SW 1271 (cell line): ENCODE data around the gene FAM241B.

Experiments
- DNase-seq, 2 experiments: peaks; one replicate each; lab custom pipeline; 2025; lab: John Stamatoyannopoulos, UW

Gene FAM241B

DNA sequence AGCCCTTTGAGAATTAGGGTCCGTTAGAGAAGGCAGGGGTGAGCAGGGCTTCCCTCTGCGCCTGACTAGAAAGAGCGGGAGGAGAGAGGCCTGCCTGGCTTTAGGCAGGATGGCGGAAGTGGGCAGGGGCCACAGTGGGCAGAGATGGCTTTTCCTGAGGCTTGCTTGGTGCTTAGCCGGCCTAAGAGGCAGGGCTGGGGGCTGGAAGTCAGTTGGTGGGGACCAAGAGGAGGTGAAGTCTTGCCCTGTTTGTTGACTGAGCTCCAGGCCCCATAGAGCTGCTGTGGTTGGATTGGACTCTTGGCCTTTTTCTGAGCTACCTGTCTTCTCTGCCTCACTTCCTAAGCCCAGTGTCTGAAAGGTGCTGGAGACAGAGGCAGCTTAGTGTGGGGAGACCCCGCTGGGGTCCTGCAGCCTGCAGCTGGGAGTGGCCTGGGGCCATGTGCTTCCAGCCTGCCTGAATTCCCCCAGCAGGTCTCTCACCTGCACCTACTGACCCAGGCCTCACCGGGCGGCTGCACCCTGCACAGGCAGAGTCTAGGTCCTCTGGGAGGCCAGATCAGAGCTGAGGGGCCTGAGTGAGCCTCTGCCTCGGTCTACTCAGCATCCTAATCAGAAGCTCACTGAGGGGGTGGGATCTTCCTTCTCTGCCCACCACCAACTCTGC, 4.8 kb downstream of the FAM241B start:
- no peak for DNase-seq

DNA sequence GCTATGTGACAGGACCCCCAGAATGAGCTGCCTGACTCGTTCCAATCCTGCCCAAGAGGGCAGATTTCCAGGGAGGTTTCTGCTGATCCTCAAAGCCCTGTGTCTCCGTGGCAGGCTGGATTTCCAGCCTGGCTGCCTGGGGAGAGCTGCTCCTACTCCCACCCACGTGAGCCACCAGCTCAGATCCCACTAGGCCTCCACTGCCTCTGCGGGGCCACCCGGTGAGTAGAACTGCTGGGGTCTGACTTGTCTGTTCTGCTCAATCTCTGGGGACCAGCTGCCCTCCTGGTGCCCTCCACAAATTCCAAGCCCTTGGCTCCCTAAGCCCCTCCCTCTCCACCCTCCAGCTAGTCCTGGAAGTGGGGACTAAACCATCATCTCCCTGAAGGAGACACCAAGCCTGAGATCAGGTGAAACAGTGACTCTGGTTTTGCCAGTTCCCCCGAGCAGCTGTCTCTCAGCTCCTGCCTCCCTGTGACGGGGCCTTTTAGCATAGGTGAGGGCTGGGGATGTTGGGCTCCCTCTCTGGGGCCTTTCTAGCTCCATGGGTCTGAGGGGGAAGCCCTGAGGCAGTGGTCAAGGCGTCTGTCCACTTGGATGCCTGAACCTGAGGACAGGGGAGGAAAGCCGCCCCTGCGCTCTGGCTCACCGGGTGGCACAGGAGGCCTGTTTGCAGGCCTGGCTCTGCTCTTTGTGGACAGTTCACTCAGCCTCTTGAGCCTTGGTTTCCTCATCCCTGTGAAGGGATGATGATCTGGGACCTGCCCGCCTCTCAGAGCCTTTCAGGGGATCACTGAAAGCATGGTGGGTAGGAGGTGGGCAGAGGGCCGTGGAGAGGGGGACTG, 5.6 kb downstream of the FAM241B start:
- DNase-seq, result no peak

- no peak for DNase-seq
These were observed 6.2 kb downstream of the FAM241B start for GRCh38 chr10:69636273-69636575.

DNA sequence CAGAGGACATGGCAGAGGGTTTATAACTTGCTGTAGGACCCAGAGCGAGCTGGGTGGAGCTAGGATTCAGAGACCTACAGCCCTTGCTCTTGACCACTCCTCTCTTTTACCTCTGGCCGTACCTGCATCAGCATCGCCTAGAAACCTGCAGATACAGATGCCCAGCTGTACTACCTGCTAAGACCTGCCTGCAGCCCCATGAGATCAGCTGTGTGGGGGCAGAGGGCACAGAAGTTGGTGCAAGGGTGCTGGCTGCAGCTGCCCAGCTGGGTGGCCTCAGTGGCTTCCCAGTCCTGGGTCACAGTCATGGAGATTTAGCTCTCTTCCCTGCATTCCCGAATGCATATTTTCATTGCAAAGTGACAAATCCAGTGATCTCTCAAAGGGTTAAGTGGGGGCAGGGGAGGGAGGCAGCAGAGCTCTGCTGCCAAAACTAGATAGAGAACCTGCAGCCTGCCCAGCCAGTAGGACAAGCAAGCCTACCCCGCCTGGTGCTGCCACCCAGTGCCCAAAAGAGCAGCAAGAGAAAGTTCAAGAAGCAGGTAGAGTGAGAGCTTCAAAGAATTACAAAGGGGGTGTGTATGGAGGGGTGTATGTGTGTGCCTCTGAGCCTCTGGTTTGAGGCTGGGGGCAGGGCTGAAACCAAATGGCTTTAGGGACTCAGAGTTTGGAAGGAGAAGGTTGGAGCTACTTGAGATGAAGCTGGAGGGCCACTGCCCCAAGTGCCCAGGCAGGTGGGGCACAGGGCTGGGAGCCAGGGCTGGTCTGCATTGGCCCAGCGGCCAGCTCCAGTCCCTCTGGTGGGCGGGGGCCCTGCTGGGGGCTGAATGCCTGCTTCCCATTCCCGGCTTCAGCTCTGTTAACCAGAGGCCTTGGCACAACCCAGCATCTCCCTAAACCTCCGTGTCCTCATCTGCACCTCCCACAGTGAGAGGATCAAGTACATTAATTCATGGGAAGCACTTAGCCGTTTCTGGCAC, 6.9 kb downstream of the FAM241B start:
- DNase-seq, result peak in 1 of 2 experiments; percentile 18

DNA sequence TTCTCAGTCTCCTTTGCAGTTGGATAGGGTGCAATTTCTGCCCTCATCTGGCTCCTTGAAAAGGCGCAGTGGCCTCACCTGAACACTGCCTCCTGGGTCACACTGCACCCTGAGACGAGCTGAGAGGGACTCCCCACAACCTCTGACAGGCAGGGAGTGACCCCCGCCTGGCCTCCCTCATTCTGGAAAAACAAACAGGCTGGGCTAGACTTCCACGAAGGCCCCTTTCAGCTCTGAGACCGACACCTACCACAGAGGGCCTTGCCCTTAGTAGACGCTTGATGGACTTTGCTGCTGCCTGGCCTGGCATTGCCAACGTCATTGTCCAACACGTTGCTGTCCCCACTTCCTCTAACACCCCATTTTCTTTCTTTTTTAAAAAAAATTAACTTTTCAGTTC, 8.6 kb downstream of the FAM241B start:
- DNase-seq, result no peak

GRCh38 chr10:69639291-69640195, 9.5 kb downstream of the FAM241B start:
- peak in 1 of 2 experiments; percentile 47 for DNase-seq

DNA sequence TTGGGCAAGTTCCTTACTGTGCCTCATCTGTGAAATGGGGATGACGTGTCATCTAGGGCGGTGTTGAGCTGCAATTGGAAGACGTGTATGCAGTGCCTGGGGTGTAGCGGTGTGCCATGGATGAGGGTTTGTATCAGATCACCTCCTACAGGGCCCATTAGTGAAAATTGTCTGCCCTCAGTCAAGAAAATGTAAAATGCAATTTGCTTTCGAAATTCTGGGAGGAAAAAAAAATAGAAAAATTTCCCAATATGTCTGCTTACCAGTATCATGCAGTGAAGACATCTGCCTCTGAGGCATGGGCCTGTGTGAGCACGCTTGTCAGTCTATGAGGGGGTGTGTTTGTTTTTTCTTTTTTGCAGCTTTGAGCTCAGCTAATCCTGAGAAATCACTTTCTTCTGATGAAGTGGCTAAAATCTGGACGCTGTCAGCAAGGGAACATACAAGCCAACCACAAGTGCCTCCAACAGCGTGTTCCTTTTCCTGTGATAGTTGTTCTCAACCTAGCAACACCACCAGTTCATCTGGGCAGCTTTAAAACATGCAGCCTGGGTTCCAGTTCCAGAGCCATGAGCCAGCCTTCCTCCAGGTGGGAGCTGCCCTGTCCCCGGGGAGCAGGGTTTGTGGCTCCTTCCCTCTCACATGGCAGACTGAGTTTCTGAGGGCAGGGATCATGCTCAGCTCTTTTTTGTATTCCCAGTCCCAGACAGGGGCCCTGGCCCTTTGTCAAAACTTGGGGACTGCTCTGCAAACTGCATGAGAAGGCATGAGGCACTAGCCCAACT, 10.3 kb downstream of the FAM241B start:
- DNase-seq, result no peak

DNA sequence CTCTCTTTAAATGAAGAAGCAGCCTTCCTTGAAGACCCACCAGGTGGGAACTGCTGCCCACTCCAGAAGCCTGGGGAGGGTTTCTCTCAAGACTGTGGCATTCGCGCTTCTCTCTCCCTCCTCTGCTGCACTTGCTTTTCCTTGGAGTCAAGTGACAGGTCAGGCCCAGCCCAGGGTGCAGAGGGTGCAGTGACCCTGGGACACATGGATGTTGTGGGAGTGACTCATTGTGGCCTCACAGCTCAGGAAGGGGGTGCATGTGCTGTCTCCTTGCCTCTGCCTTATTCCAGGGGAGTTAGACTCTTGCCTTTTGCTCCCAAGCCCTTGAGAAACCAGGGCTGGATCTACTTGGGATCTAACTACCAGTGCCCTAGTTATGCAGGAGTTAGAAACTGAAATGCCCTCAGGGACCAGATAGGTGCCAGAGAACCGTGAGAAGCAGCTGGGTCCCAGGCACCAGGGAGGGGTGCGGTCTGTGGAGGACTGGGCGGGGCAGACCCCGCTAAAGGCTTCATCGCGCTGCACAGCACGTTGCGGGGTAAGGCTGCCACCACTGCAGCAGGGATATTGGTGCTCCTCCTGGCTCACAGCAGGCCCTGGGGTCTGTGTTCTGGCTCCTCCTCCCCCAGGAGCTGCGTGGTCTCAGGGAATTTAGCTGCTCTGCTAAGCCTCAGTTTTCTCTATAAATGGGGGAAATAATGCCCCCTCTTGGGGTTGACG, 11.4 kb downstream of the FAM241B start:
- no peak for DNase-seq

DNA sequence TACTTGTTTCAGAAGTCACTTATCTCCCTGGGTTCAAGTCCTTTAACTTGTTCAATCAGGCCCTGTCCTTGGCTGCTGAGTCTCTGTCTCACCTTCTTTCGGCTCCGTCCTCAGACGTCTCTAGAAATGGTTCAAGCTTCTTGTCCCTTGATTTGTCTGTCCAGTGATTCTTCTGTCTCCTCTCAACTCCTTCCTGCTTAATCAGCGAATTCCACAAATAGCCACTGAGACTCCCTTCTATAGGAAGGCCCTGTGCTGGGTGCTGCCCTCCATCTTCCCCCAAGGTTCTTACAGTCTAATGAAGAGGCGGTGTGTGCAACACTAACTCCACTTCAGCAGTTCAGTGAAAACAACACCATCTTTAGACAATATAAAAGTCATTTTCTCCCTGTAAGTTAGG, 12.7 kb downstream of the FAM241B start:
- DNase-seq, result no peak

- DNase-seq, result no peak
These were observed 14.0 kb downstream of the FAM241B start for GRCh38 chr10:69643779-69644657.

- peak in 1 of 2 experiments; percentile 31 for DNase-seq
These were observed 14.7 kb downstream of the FAM241B start for GRCh38 chr10:69644658-69645295.

- DNase-seq, result no peak
These were observed 15.5 kb downstream of the FAM241B start for GRCh38 chr10:69645296-69646184.

DNA sequence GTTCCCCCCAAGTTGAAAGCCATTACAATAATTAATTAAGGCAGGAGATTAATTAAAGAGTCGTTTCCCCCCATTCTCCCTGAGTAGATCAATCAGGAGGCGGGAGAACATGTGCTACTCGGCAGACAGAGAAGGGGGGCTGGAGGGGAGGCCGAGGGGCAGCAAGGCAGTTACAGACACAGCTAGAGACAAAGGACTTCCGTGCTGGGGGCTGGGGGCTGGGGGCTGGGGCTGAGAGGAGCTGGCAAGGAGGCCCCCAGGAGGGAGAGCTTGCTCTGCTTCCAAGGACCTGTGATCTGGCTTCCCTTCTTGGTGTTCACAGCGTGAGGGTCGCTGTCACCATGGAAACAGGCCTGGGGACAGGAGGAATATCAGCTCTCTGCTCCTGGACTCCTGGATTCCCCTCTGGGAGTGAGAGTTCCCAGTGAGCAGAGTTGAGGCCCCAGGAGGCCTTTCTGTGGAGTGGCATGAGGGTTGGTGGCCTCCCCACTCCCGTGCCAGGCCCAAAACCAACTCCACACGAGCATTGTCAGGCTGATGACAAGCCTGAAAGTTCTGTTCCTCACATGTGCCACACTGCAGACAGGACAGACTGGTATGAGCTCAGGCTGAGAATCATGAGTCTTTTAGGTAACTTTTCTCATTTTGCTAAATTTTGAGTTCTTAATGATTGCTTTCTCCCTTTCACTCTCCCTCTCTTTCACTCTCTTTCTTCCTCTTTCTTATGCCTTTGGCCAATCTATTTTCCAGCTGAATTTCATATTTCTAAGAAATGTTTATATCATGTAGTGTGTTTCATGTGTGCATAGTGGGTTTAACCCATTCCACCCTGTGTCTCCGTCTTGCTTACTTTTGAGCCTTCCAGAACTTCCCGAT, 16.4 kb downstream of the FAM241B start:
- no peak for DNase-seq

GRCh38 chr10:69647126-69647525, 17.1 kb downstream of the FAM241B start:
- no peak for DNase-seq

- no peak for DNase-seq
These were observed 17.8 kb downstream of the FAM241B start for GRCh38 chr10:69647819-69648218.

DNA sequence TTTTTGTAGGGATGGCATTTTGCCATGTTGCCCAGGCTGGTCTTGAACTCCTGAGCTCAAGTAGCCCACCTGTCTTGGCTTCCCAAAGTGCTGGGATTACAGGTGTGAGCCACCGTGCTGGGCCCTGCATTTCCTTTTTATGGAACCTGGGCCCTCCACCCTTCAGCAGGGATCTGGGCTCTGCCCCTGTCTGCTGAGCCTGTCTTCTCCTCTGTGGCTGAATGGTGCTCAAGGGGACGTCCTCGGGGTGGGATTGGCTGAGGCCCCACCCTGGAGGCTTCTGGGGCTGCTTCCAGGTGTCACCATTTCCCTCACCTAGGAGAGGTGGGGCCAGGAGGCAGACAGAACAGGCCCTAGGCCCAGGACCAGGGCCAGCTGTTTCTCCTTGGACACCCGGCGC, 18.4 kb downstream of the FAM241B start:
- no peak for DNase-seq
